ENCODE data around the gene MAP4K3. TPM values are rescaled to one million over a fixed set of nuclear protein-coding genes. Genes with fewer than 3 reads are reported as not detected.

The MAP4K3 gene
- total and polyA plus RNA-seq, 2 of the 4 experiments (the other 2 are of a cell fraction): 13.2 to 32.6 TPM

- intact Hi-C loops (cut with micrococcal nuclease) (loop anchor here (5.0 kb wide), 1 partner anchor 33 kb away; no protein-coding TSS in a partner anchor), in situ Hi-C loops (cut with MboI; ENCODE audit: low sequenced_read_pairs) (no loop called here), dilution Hi-C loops (cut with HindIII; ENCODE audit: low sequenced_read_pairs, unreplicated experiment) (no loop called here)
- peak overlapping the region; percentile 92 for H3K14ac ChIP-seq (replicated peaks; ENCODE audit: low read depth, low read length)
- H3K4me2 ChIP-seq (ENCODE audit: low read depth, low read length): peak overlapping the region; percentile 29
- H2AK5ac ChIP-seq (ENCODE audit: low read depth, low read length): peak overlapping the region; percentile 97
- WGBS, 2 experiments (ENCODE audit: extremely low coverage in 2 of 2, insufficient read length in 1 of 2): 100% methylated on average over 1 of the region's 4 CpGs; no CpG with 5 or more reads in 1 of the 2 experiments
- H2AK9ac ChIP-seq (replicated peaks; ENCODE audit: low read depth, low read length, poor library complexity): no peak overlapping the region
- H2BK20ac ChIP-seq (ENCODE audit: low read depth, low read length): peak overlapping the region; percentile 96
- H2BK15ac ChIP-seq (ENCODE audit: low read depth, low read length): peak overlapping the region; percentile 89; the same call in 2 of the 3 replicates
- peak overlapping the region; percentile 82 for H3K4ac ChIP-seq (ENCODE audit: low read depth, low read length)
- CTCF ChIA-PET: interaction anchor here (1.2 kb wide), 1 partner anchor 17 kb away, joined by 3 read pairs; no protein-coding TSS in a partner anchor
- H3K23ac ChIP-seq (ENCODE audit: low read depth, low read length): peak overlapping the region; percentile 63
- H3K27me3 ChIP-seq (ENCODE audit: control insufficient read depth, insufficient read depth, low read length): no peaks in the 10 kb centered on the region
- peak; percentile 48 for DNase-seq
- BruUV-seq (replicated peaks): no TSS peak
- no peak overlapping the region for H3K4me3 ChIP-seq (ENCODE audit: insufficient read depth, low read depth, low read length)
- peak overlapping the region; percentile 96 for H3K27ac ChIP-seq (ENCODE audit: insufficient read depth, low read length)
- peak overlapping the region; percentile 86 for H2BK120ac ChIP-seq (ENCODE audit: low read depth, low read length)
- ATAC-seq (ENCODE audit: low read depth): peak; percentile 40
- H4K8ac ChIP-seq (ENCODE audit: low read depth in 2 of 2, low read length in 2 of 2): peak overlapping the region; percentile 6 to 87
- H4K5ac ChIP-seq (ENCODE audit: low read depth, low read length): peak overlapping the region; percentile 87
- H4K20me1 ChIP-seq (ENCODE audit: insufficient read depth, low read length): no peaks in the 10 kb centered on the region
- peak overlapping the region; percentile 46 for H2AFZ ChIP-seq (replicated peaks; ENCODE audit: low read length, poor library complexity)
- peaks cover 15% of the 10 kb centered on the region; the same call in 1 of the 2 replicates for H3K9me1 ChIP-seq (ENCODE audit: insufficient read depth, low read length)
- H3K9me3 ChIP-seq (ENCODE audit: control insufficient read depth, insufficient read depth, low read length): no peaks in the 10 kb centered on the region
- TF ChIP-seq BHLHE40 (IDR thresholded peaks at IDR 0.05; ENCODE audit: low read depth, low read length) (no peak), CEBPB (IDR thresholded peaks at IDR 0.05; ENCODE audit: low read depth, low read length) (peak; percentile 83)
- H3K56ac ChIP-seq (ENCODE audit: extremely low read depth, insufficient read depth, low read length): peak overlapping the region; percentile 18; the same call in 1 of the 2 replicates
- peak overlapping the region; percentile 87 for H3K18ac ChIP-seq (ENCODE audit: low read depth, low read length)
- H3K9ac ChIP-seq (ENCODE audit: low read depth, low read length): 0 out of 2 replicates have a peak overlapping the region, but pooled peaks have one; percentile 48
- peak overlapping the region; percentile 87 for H4K91ac ChIP-seq (ENCODE audit: insufficient read depth, low read depth, low read length)
- POLR2A ChIA-PET (ENCODE audit: unreplicated experiment): interaction anchor here (0.6 to 1.0 kb wide), 2 partner anchors 17 to 25 kb away, joined by 3 to 5 read pairs; no protein-coding TSS in a partner anchor
- H3K4me1 ChIP-seq (ENCODE audit: control insufficient read depth, insufficient read depth, low read length): peaks cover 21% of the 10 kb centered on the region
- peak overlapping the region; percentile 84 for H2BK5ac ChIP-seq (ENCODE audit: low read depth, low read length, poor library complexity, severe bottlenecking)
- peaks cover 2% of the 10 kb centered on the region; the same call in 1 of the 2 replicates for H3K36me3 ChIP-seq (ENCODE audit: control insufficient read depth, insufficient read depth, low read length)
- peaks cover 0 to 22% of the 10 kb centered on the region in 2 experiments; a peak in 2 of 4 replicates for H3K79me1 ChIP-seq (ENCODE audit: low read depth in 1 of 2, low read length in 2 of 2)
These were observed 31.7 kb upstream of the MAP4K3 start for GRCh38 chr2:39468579-39469451.

Measured in IMR-90 (cell line).